ENCODE data around the gene BICD2. TPM values are rescaled to one million over a fixed set of nuclear protein-coding genes. Genes with fewer than 3 reads are reported as not detected.
A peak's percentile ranks its signal among the peaks of the same experiment; 100 is the strongest.

The BICD2 gene
- total RNA-seq, 1 donor from 2014 or later = 48.7 TPM

DNA sequence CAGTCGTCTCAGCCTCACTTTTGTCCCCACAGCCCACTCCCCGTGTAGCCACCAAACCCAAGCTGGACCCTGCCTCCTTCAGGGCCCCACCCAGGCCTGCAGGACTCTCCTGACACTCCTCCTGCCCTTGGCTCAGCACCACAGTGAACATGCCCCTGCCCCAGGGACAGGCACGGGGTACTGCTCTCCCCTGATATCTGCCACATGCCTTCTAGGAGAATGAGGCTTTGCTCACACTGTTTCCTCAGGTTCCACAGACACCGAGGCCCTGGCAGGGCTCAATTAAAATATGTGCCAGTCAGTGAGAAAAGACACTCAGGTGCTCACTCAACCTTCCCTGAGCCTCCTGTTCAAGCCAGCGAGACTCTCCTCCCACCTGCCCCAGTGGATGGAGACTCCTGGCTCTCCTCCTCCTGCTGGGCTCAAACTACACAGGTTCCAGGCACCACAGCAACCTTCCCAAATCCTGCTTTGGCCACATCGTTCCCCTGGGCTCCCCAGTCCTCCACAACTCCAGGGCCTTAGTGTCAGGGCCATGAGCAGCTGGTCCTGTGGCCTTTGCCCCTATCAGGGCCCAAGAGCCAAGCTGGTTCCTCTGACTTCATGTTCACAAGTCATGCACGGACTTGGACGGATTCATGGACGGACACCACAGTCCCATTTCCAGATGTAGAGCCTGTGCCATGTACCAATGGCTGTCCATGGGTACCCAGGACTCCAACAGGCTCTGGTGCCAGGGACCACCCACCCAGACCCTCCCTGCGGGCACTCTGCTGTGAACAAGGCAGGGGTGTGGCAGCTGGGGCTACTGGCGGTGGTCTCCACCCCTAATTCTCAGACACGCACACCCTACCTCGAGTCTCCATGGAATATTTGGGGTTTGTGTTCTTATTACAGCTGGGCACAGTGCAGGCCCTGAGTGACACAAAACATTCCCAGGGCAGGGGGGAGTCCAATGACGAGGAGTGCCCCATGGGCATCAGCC is 36.6 kb downstream of the BICD2 start:
- no peak for DNase-seq (ENCODE audit: low read depth, low spot score)

DNA sequence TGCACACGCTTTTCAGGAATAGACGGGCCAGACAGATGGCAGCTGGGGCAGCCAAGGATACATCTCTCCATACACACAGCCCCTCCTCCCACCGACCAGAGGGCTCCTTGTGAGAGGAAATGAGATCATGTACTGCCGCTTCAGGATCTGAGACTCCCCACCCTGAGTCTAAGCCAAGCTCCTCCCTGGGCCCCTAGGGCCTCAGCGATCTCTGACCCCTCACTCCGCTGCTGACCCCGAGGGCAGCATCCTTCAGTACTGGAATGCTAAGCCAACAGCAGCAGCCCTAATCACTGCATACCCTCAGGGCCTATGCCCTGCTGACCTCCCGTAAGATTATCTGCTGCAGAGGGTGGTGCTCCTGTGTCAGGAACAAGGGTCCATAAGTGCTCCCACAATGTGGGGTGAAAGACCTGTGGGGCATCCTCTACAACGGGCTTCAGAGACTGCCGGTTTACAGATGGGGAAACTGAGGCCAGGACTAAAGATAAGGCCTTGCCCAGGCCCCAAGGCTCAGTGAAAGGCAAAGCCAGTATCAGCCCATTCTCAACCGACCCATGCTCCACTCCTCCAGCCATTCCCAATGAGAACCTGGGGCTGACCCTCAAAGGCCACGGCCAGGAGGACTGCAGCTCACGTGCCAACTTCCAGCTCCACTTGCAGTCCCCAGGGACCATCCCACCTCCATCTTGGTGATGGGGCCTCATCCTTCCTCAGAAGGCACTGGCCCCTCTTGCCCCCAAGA is 37.5 kb downstream of the BICD2 start:
- peak; percentile 39 for DNase-seq (ENCODE audit: low read depth, low spot score)

DNA sequence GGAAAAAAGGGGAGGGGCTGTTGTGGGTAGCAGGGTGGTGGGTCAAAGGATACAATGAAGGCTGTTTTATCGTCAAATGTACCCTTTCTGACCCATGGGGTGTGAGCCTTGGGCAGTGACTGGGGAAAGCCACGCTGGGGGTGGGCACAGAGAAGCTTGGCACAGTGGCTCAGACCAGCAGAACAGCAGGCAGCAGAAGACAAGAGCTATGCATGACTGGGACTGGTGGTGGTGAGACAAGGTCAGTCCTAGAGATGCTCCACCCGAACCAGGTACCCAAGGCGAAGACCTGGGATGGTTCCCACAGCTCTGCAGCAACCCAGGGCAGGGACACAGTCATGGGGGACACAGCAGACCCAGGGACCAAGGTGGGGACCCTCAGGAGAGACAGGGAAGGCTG is 38.3 kb downstream of the BICD2 start:
- DNase-seq (ENCODE audit: low read depth, low spot score) = no peak

DNA sequence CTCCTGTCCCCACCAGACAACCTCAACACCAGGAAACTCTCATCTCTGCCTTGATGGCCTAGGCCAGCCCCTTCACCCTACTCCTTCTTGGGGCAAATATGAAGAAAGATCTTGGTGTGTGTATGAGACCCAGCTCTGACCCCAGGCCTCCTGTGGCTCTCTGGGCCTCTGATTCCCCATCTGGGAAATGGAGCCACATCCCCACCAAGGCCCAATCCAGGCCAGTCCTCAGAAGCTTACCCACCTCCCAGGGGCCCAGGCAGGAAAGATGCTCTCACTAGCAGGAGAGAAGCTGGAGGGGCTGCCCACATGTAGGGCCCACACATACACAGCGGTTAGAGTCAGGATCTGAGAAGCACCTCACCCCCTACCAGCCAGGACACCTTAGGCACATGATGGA is 38.9 kb downstream of the BICD2 start:
- DNase-seq (ENCODE audit: low read depth, low spot score) = no peak

DNA sequence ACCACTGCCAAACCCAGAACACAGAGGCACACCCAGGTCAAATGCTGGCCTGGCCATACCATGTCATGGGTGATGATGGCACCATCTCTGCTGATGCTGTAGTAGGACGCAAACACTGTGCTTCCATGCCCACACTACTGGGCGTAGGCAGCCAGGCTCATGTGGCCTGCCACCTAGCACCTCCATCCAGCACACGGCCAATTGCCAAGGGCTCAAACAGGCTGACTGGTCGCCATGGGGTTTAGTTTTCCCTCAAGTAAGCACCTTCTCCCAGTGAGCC is 39.4 kb downstream of the BICD2 start:
- no peak for DNase-seq (ENCODE audit: low read depth, low spot score)

DNA sequence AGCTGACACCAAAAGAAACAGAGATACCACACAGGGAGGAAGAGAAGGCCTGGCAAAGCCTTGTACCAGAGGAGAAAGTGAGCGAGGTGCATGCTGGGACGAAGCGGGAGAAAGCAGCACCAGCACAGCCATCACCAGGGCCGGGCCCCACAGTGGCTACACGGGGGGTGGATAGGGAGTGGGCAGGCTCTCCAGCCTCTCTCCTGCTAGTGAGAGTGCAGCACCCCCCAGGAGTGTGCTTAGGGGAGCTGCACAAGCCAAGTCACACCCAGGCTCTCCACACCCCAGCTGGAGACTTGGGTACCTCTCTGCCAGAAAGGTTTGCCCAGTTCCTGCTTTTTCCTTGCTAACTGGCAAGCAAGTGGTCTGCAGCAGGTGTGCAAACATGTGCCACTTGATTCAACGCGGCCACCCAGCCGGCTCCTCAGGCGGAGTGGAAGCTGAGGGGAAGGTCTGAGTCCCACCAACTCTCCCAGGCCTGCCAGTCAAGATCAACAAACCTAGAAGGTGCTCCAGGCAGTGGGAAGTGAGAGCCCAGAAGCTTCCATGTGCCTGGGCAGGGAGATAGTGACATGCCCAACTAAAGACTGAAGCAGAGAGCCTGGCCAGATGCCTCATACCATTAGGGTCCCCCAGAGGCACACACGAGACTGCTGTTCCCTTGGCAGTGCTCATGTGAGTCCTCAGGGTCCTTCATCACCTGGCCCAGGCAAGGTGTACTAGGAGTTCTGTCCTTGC is 39.9 kb downstream of the BICD2 start:
- no peak for DNase-seq (ENCODE audit: low read depth, low spot score)

DNA sequence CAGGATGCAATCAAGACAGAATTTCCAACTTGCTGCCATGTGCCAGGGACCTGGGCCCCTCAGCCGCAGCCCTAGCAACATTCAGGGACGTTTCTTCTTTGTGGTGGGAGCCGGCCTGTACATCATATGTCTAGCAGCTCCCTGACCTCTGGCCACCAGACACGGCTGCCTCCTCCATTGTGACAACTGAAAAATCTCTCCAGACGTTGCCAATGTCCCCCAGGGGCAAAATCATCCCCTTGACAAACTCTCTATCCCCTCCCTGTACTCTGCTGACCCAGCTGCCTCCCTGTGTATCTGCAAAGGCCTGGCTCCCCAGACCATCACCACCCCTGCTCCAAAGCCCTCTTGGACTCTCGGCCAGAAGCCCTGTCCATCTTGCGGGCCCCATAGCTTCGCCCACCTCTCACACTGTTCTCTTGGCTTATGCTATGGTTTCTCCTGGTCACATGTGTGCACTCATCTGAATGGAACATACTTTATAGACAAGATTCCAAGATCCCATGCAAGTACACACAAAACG is 40.8 kb downstream of the BICD2 start:
- no peak for DNase-seq (ENCODE audit: low read depth, low spot score)

DNA sequence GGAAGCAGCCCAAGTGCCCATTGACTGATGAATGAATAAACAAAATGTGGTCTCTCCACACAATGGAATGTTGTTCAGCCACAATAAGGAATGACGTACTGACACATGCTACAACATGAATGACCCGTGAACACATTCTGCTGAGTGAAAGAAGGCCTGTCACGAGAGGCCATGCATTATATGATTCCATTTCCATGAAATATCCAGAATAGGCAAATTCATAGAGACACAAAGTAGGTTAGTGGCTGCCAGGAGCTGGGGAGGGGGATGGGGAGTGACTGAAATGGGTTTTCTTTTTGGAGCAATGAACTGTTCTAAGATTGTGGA is 41.4 kb downstream of the BICD2 start:
- no peak for DNase-seq (ENCODE audit: low read depth, low spot score)

DNA sequence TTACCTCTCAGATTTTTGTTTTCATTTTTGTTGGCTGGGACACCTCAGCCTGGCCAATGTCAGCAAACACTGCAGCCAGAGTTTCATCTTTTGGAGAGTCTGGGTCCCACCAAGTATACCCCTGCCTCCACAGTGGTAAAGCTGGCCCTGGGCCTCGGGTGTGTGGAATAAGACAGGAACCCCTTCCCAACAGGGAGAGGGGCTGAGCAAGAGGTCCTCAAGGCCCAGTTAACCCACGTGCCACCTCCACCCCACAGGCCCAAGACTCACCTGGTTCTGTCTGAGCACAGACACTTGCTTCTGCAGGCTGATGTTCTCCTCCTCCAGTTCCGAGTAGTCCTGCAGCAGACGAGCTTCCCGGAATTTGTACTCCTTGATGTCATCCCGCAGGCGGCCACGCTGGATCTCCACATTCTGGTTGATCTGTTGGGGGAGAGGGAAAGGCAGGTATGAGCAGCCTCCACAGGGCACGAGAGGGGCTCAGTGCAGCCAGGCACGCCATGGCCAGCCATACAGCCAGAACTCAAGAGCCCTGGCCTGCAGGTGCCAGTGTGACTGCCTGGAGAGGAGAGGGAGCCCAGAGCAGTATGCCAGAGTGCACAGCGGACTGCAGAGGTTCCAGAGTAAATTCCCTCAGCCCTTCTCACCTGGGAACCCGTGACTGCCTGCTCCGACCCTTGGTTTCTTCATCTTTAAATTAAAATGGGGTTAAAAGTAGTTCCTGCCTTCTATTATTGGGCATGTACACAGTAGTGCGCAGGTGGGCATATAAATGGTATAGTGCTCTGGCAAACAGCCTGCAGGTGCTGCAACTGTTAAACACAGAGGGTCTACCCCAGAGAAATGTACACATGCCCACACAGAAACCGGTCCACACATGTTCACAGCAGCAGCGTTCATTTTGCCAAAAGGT is 42.0 kb downstream of the BICD2 start:
- DNase-seq (ENCODE audit: low read depth, low spot score) = no peak

DNA sequence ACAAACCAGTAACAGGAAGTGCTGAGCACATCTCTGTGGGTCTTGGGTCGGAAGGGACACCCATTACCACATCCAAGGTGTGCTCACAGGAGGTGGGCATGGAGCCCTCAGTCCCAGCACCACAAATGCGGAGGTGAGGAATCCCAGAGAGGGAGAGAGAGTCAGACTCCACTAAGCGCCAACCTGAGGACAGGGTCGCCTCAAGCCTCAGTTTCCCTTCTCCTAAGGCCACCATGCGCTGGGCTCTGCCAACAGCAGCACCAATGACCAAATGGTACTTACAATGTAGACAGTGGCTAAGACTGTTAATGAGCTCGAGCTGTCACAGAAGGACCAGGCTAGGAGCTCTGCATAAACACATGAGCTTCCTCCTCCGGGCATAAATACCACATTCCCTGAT is 43.1 kb downstream of the BICD2 start:
- no peak for DNase-seq (ENCODE audit: low read depth, low spot score)

DNA sequence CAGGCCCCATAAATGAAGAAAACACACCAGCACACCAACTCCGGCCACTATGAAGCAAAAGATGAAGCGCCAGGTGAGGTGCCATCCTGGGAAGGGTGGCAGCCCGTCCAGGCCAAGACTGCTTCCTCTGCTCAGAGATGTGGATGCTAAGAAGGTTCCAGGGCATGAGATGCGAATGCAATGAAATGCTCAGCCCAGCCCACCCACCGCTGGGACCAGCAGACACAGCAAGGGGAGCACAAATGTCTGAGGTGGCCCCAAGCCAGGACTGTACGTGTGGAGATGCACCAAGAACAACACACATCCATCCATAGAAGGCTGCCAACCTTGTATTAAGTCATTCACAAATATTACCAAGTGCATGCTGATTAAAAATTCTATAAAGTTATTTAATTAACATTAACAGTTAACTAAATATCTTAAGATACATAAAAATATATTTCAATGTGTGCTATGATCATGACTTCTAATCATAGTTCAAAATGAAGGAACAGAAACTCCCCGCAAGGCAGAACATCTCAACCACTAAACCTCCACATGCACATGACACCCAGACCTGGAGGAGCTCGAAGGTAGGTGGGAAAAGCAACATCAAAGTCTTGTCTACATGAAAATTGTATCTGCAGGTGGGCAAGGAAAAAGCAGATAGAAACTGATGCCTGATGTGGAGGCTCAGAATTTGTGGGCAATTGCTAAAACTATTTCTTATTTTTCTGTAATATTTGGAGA is 43.7 kb downstream of the BICD2 start:
- no peak for DNase-seq (ENCODE audit: low read depth, low spot score)

DNA sequence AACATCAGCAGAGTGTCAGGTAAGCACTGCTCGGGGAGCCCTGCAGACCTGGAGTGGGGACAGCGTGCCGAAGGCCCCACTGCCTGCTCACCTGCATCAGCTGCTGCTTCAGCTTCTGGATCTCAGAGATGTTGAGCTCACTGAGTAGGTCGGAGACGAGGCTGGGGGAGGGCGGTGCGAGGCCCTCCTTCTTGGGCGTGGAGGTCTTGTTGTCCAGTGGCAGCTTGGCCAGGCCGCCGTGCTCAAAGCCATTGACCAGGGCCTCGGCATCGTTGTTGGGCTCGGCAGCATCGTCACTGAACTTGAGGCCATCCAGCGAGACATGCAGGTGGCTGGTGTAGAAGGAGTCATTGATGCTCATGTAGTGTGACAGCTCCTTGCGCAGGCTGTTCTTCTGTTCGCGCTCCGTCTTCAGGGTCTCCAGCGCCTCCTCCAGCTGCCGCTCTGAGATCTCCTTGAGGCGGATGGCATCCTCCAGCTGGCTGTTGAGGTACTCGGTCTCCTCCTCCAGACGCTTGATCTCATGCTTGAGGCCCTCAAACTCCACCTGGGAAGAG is 44.3 kb downstream of the BICD2 start:
- no peak for DNase-seq (ENCODE audit: low read depth, low spot score)

DNA sequence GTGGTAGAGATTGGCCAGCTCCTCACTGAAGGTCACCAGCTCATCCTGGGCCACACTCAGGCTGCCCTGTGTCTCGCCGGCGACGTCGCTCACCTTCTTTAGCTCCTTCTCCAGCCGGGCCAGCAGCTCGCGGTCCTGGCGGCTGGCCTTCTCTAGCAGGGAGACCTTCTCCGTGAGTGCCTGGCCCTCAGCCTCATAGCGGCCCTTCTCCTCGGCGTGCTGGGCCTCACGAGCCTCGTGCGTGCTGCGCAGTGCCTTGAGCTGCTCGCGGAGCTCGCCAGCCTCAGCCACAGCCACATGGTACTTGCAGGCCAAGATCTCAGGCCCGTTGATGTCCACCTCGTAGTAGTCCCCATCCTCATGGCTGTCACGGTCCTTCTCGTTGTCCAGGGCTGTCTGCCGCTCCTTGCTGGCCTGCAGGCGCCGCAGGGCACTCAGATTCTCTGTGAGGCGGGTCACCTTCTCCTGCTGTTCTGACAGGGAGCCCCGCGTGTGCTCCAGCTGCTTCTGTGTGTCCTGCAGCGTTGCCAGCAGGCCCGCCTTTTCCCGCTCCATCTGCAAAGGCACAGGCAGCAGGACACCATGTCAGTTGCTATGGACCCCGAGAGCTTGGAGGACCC is 45.5 kb downstream of the BICD2 start:
- DNase-seq (ENCODE audit: low read depth, low spot score) = no peak

DNA sequence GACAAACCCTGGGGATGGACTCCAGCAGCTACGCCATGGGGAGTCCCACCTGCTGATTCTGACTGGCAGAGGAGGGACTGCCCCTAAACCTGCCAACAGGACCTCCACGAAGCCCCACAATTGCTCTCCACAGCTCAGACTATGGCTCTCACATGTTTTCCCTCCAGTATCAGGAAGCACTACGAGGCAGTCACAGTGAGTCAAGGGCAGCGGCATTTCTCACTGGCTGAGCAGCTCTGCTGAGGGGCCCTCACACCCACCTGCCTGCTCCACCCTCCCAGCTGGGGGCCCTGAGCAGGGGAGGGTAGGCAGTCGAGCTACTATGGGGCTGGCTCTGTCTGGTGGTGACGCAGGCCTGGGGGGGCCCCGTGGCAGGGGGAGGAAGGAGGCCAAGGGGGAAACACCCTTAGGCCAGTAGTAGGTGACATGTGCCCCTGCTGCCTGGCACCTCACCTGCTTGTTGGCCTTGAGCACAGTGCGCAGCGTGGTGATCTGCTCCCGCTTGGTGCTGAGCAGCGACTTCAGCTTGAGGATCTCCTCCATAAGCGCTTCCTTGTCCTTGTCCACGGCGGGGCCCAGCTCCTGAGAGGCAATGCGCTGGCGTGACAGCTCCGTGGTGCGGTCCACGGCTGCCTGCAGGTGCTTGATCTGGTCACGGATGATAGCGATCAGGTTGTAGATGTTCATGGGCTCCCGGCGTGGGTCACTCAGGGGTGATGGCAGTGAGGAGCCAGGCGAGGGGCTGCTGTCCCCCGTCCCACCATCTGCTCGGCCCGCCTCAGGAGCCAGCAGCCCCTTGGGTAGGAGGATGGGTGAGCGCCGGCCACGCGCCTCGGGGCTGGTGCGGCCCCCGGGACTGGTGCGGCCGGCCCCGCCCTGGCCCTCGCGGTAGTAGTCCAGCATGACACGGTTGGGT is 46.3 kb downstream of the BICD2 start:
- DNase-seq (ENCODE audit: low read depth, low spot score) = no peak

DNA sequence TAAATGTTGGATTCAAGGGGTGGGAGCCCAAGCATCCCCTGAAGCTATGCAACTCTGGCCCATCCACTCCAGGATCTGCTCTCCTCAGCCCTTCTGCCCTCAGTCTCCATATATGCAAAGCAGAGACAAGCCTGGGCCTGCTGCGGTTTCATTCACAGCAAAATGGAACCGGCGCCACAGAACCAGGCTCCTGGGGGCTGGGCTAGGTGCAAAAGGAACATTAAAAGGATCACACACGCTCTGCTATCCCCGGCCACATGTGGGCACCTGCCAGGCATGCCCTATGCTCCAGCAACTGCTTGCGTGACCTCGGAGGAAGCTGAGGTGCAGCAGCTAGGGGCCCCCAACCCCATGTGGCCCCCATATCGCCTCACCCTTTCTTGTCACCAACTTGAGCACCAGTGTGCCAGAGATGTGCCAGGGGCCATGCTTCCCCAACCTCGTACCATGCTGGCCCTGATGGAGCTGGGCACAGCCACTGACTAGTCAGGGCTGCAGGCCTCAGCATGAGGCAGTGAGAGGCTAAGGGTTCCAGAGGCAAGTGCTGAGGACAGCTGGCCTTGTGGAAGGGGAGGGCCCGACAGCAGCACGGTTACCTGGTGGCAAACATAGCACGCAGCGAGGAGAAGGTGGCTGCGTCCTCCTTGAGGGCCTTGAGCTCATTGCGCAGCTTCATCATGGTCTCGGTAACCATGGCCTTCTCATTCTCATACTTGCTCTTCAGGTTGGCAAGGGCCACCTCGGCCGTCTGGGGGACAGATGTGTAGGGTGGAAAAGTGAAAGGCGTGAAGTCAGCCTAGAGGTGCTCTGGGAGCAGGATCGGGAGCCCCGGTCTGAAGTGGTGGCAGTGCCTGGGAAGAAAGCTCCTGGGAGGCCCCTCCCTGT is 47.2 kb downstream of the BICD2 start:
- no peak for DNase-seq (ENCODE audit: low read depth, low spot score)

DNA sequence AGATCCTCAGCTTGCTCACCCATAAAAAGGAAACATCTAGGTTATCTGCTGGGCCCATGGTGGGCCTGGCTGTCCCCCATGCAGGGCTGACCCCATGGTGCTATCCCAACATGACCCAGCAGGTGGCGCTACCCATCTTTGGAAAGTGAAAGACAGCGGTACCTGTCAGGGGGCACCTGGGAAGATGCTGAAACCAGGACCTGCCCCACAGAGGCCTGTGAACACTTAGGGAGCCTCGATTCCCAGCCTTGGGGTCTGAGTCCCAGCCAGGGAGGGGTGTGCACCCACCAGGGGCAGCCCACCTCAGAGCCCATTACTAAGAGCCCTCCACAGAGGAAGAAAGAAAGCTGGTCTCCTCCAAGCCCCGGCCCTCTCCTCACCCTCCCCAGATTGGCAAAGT is 48.1 kb downstream of the BICD2 start:
- no peak for DNase-seq (ENCODE audit: low read depth, low spot score)

DNA sequence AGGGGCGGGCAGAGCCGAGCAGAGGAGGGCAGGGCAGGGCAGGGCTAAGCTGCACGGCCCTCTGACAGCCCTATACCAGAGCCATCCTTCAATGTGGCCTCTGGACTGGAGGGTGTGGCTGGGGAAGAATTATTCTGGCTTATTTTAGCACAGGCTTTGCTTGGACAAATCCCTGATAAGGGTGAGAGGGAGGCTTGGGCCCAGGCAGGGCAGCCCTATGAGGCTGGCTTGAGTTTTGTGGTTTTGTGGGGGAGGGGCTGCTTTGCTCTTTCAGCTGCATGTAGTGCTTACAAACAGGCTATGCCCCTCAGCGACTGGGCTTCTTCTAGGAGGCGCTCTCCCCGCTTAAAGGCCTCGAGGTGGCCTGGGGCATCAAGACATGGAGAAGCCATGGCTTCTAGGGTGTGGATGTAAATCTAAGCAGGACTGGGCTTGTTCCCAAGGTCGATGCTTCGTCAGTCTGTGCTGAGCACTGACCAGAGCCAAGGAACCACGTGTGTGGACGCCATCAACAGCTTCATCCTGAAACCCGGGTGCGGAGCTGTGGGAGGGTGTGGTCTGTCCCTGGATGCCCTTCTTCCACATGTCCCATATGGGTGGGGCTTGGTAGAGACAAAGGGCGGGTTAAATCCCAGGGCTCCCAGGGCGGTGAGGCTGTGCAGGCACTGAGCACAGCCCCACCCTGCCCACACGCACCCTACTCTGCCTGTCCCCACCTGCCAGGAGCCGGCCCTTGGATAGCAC is 49.0 kb downstream of the BICD2 start:
- no peak for DNase-seq (ENCODE audit: low read depth, low spot score)

Data from pulmonary artery endothelial cell (primary cell).